A673 (cell line): ENCODE data around the gene LDLRAD3.

Experiments used
- EZH2 ChIP-seq: fragments of 200-600 bp; sonication (generic); IDR thresholded peaks from 2 replicates; pipeline ENCODE4 v1.6.1; 2017; ENCODE audit warnings: borderline replicate concordance, low read depth, mild to moderate bottlenecking, mixed read lengths, antibody characterized with exemption, low read length; ENCODE audit not compliant: poor library complexity, severe bottlenecking
- TF ChIP-seq, protein P1 (sequence below): fragments of 300-800, 200-600 bp; sonication (generic); conservative IDR thresholded peaks from 2 replicates; pipeline ENCODE4 v1.5.1; 2017; ENCODE audit warnings: low read depth, mild to moderate bottlenecking, antibody characterized with exemption, low read length, moderate library complexity, mixed read lengths

DNA sequence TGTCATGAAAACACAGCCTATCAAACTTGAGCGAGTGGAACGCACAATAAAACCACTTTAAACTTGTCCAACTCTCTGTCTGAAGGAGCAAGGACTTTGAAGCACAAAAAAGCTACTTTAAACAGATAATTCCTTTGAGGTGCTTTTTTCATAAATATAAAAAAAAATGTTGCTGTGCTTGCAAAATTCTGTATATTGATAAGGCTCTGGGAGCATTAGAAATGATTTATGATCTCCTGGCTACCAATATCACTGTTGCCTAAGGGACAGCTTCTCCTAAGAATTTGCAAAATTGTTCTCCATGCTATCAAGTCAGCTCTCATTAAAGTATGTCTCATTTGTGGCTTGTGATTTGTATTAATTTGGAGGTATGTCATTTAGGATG is 37.6 kb upstream of the LDLRAD3 start:
- TF ChIP-seq, protein P1, sequence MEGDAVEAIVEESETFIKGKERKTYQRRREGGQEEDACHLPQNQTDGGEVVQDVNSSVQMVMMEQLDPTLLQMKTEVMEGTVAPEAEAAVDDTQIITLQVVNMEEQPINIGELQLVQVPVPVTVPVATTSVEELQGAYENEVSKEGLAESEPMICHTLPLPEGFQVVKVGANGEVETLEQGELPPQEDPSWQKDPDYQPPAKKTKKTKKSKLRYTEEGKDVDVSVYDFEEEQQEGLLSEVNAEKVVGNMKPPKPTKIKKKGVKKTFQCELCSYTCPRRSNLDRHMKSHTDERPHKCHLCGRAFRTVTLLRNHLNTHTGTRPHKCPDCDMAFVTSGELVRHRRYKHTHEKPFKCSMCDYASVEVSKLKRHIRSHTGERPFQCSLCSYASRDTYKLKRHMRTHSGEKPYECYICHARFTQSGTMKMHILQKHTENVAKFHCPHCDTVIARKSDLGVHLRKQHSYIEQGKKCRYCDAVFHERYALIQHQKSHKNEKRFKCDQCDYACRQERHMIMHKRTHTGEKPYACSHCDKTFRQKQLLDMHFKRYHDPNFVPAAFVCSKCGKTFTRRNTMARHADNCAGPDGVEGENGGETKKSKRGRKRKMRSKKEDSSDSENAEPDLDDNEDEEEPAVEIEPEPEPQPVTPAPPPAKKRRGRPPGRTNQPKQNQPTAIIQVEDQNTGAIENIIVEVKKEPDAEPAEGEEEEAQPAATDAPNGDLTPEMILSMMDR = no peak
- no peak for TF ChIP-seq EZH2
